ENCODE data around the gene ATP5PD. TPM values are rescaled to one million over a fixed set of nuclear protein-coding genes. Genes with fewer than 3 reads are reported as not detected.

ATP5PD gene
- total and polyA plus RNA-seq, 2 of the 13 experiments (the other 11 are each of a cell fraction or from before 2014, with no cell fraction given) = 158 to 428 TPM

DNA sequence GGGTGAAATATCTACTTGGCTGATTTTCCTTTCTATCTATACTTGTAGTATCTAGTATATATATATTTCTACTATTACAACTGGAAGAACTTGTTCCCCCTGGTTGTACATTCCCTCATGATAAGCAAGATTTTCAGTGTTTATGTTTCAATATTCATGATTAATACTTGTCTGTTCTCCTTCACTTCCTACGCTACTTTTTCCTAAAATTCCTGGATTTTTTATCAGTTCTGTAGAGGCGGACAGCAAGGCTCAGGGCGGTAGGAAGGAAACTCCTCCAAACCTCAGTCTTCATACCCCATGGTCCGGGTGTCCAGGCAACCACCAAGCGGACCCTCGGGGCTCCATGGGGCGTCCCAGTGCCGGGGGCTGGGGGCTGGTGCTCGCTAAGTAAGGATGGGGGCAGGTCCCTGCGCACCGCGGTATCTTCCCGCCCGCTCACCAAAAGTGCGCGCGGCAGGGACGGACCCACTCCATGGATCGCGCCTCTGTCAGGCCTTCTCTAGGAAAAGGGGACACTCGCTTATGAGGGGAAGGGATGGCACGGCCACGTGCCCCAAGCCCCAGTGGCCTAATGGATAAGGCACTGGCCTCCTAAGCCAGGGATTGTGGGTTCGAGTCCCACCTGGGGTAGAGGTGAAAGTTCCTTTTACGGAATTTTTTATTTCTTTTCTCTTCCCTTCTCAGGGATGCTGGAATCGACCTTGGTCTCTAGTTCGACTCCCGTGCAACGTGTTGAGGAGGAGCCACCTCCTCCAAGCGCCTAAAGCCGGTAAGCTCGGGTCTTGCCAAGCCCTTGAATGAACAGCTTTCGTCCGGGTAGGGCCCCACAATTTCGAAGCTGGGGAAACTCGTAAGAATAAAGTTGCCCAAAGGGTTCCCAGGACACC lies 13.2 kb downstream of the ATP5PD start (continued):
- TF ChIP-seq ZBTB49 (CRISPR knock-in tag; IDR thresholded peaks at IDR 0.05; ENCODE audit: borderline replicate concordance) (no peak), MBD4 (IDR thresholded peaks at IDR 0.05; ENCODE audit: borderline replicate concordance, low read length) (no peak), ZNF501 (CRISPR knock-in tag; IDR thresholded peaks at IDR 0.05) (peak; percentile 95), BRCA1 (CRISPR knock-in tag; IDR thresholded peaks at IDR 0.05) (peak; percentile 75), NKX3-1 (CRISPR knock-in tag; IDR thresholded peaks at IDR 0.05) (peak; percentile 74; the same call in 1 of the 2 replicates), HMGA1 (CRISPR knock-in tag; conservative IDR thresholded peaks at IDR 0.05) (no peak), PATZ1 (CRISPR knock-in tag; IDR thresholded peaks at IDR 0.05) (peak; percentile 83), ZNF713 (CRISPR knock-in tag; IDR thresholded peaks at IDR 0.05) (peak; percentile 92; the same call in 1 of the 2 replicates), ZNF775 (CRISPR knock-in tag; IDR thresholded peaks at IDR 0.05; ENCODE audit: borderline replicate concordance) (0 out of 2 replicates have a peak, but pooled peaks have one; percentile 18), HNRNPLL (IDR thresholded peaks at IDR 0.05; ENCODE audit: low read depth, low read length, poor library complexity, severe bottlenecking) (peak; percentile 62), NFATC3 (CRISPR knock-in tag; IDR thresholded peaks at IDR 0.05) (no peak), ZC3H4 (CRISPR knock-in tag; IDR thresholded peaks at IDR 0.05; ENCODE audit: borderline replicate concordance) (no peak), ZNF878 (CRISPR knock-in tag; IDR thresholded peaks at IDR 0.05) (no peak; the same call in 1 of the 2 replicates), YEATS4 (CRISPR knock-in tag; IDR thresholded peaks at IDR 0.05; ENCODE audit: borderline replicate concordance) (no peak; the same call in 1 of the 2 replicates), PRDM15 (CRISPR knock-in tag; IDR thresholded peaks at IDR 0.05) (no peak), KLF11 (CRISPR knock-in tag; IDR thresholded peaks at IDR 0.05) (peak; percentile 97), FOXO1 (CRISPR knock-in tag; IDR thresholded peaks at IDR 0.05) (peak; percentile 67; the same call in 1 of the 2 replicates), ZNF546 (CRISPR knock-in tag; conservative IDR thresholded peaks at IDR 0.05) (no peak)
- TF ChIP-seq, protein P1, sequence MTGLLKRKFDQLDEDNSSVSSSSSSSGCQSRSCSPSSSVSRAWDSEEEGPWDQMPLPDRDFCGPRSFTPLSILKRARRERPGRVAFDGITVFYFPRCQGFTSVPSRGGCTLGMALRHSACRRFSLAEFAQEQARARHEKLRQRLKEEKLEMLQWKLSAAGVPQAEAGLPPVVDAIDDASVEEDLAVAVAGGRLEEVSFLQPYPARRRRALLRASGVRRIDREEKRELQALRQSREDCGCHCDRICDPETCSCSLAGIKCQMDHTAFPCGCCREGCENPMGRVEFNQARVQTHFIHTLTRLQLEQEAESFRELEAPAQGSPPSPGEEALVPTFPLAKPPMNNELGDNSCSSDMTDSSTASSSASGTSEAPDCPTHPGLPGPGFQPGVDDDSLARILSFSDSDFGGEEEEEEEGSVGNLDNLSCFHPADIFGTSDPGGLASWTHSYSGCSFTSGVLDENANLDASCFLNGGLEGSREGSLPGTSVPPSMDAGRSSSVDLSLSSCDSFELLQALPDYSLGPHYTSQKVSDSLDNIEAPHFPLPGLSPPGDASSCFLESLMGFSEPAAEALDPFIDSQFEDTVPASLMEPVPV (CRISPR knock-in tag; IDR thresholded peaks at IDR 0.05) = peak; percentile 90
